Uterus (tissue), 2 donors: ENCODE data around the gene DNAI1.

Experiments used
- CTCF ChIP-seq, 4 experiments: fragments of 200-600 bp in 2 of 4; fragments of 450-650 bp in 2 of 4; sonication (generic) in 2 of 4; IDR thresholded peaks; one replicate each; pipeline ENCODE4 v1.5.1; 2016 to 2019; ENCODE audit warnings: antibody characterized with exemption in 4 of 4, mild to moderate bottlenecking in 2 of 4, moderate library complexity in 1 of 4
- POLR2A ChIP-seq, 2 donors: fragments of 450-650 bp; IDR thresholded peaks; one replicate each; pipeline ENCODE4 v1.6.1; 2016; ENCODE audit warnings: antibody characterized with exemption in 2 of 2, mild to moderate bottlenecking in 1 of 2, moderate library complexity in 1 of 2

- TF ChIP-seq CTCF (IDR thresholded peaks at IDR 0.05), result no peak
- no peak for TF ChIP-seq POLR2A (IDR thresholded peaks at IDR 0.05)
Measured at GRCh38 chr9:34502891-34503290, 44.3 kb downstream of the DNAI1 start.
